Cerebellar cortex (tissue), 1 donor: ENCODE measurements around the gene FGD1.

ENCODE experiments used
- DNase-seq: peaks from one replicate; pipeline ENCODE4 v3.0.0-alpha.2; 2015; ENCODE audit warnings: low spot score

FGD1 gene

GRCh38 chrX:54473993-54474859 is 21.8 kb downstream of the FGD1 start:
- no peak for DNase-seq

GRCh38 chrX:54470054-54470760 is 25.8 kb downstream of the FGD1 start:
- DNase-seq, result no peak

- DNase-seq, result peak; percentile 16
Observed at GRCh38 chrX:54452920-54453319, 43.1 kb downstream of the FGD1 start.

GRCh38 chrX:54449929-54450328 is 46.1 kb downstream of the FGD1 start:
- DNase-seq, result no peak

- DNase-seq, result peak; percentile 19
Observed at GRCh38 chrX:54447461-54447860, 48.6 kb downstream of the FGD1 start.

- DNase-seq, result no peak
Observed at GRCh38 chrX:54446084-54446483, 50.0 kb downstream of the FGD1 start.

- no peak for DNase-seq
Observed at GRCh38 chrX:54444752-54445151, 51.3 kb downstream of the FGD1 start.

GRCh38 chrX:54442790-54443189 is 53.2 kb downstream of the FGD1 start:
- no peak for DNase-seq

- peak; percentile 85 for DNase-seq
Observed at GRCh38 chrX:54439960-54440871, 55.8 kb downstream of the FGD1 start, which contains the start of gene TSR2. TSS of gene TSR2 (plus strand) at chrX:54440404. CDS start at chrX:54440422, 18 bp downstream.

GRCh38 chrX:54435121-54435520 is 60.9 kb downstream of the FGD1 start:
- no peak for DNase-seq

GRCh38 chrX:54430519-54430918 is 65.5 kb downstream of the FGD1 start:
- DNase-seq, result no peak

- DNase-seq, result no peak
Observed at GRCh38 chrX:54427837-54428424, 68.1 kb downstream of the FGD1 start.

GRCh38 chrX:54423161-54423888 is 72.7 kb downstream of the FGD1 start:
- no peak for DNase-seq

GRCh38 chrX:54422168-54422567 is 73.9 kb downstream of the FGD1 start:
- no peak for DNase-seq

GRCh38 chrX:54419559-54420302 is 76.3 kb downstream of the FGD1 start:
- DNase-seq, result peak; percentile 27

GRCh38 chrX:54416965-54417364 is 79.1 kb downstream of the FGD1 start:
- DNase-seq, result no peak

- no peak for DNase-seq
Observed at GRCh38 chrX:54415534-54416350, 80.3 kb downstream of the FGD1 start.

- DNase-seq, result no peak
Observed at GRCh38 chrX:54413753-54414152, 82.3 kb downstream of the FGD1 start.

GRCh38 chrX:54411732-54412131 is 84.3 kb downstream of the FGD1 start:
- peak; percentile 16 for DNase-seq
